GM12878 (cell line): ENCODE data around the gene CANX.
"Not testable (repeated sequence)": the region's sequence is repeated elsewhere in the genome, so short reads cannot be mapped to it uniquely, and the experiment has no call there.

Experiments
- CTCF ChIP-seq, 3 experiments: IDR thresholded peaks in 2 of 3; conservative IDR thresholded peaks in 1 of 3; 2 replicates each; pipeline ENCODE4 v1.5.1; 2011; ENCODE audit warnings: low read depth in 3 of 3, low read length in 3 of 3, mild to moderate bottlenecking in 3 of 3, control low read depth in 2 of 3, moderate library complexity in 2 of 3, inconsistent platforms in 1 of 3, mixed read lengths in 1 of 3; ENCODE audit not compliant: control insufficient read depth in 2 of 3, insufficient read depth in 1 of 3; ENCODE audit errors: extremely low read depth in 1 of 3
- ETV6 ChIP-seq, 2 experiments: fragments of 450-650 bp in 1 of 2; IDR thresholded peaks in 1 of 2; conservative IDR thresholded peaks in 1 of 2; 2 replicates each; pipeline ENCODE4 v1.6.1; 2014; ENCODE audit warnings: antibody characterized with exemption in 1 of 2, borderline replicate concordance in 1 of 2, low read depth in 1 of 2, mild to moderate bottlenecking in 1 of 2, moderate library complexity in 1 of 2
- FOS ChIP-seq: IDR thresholded peaks from 3 replicates; pipeline ENCODE4 v1.6.1; 2011; ENCODE audit warnings: borderline replicate concordance; ENCODE audit not compliant: insufficient read length; ENCODE audit errors: extremely low read depth
- GABPA ChIP-seq: IDR thresholded peaks from 2 replicates; pipeline ENCODE4 v1.6.1; 2014; ENCODE audit warnings: antibody characterized with exemption, low read depth, mild to moderate bottlenecking, inconsistent platforms
- JUND ChIP-seq: IDR thresholded peaks from 2 replicates; pipeline ENCODE4 v1.6.1; 2012; ENCODE audit warnings: low read depth, mild to moderate bottlenecking, low read length, improper control_type of control experiment, moderate library complexity
- KDM1A ChIP-seq: fragments of 200-600 bp; sonication (generic); IDR thresholded peaks from 2 replicates; pipeline ENCODE4 v1.6.1; 2016; ENCODE audit warnings: borderline replicate concordance
- POLR2AphosphoS5 ChIP-seq: IDR thresholded peaks from 2 replicates; pipeline ENCODE4 v1.6.1; 2011; ENCODE audit warnings: mild to moderate bottlenecking, low read length, inconsistent platforms
- RBBP5 ChIP-seq: fragments of 200-600 bp; sonication (generic); conservative IDR thresholded peaks from 2 replicates; pipeline ENCODE4 v1.6.1; 2016

- TF ChIP-seq CTCF (IDR thresholded peaks at IDR 0.05 in 2 of 3, conservative IDR thresholded peaks at IDR 0.05 in 1 of 3; ENCODE audit: control insufficient read depth in 2 of 3, extremely low read depth in 1 of 3, insufficient read depth in 1 of 3, low read depth in 3 of 3, low read length in 3 of 3); FOS; ETV6 (conservative IDR thresholded peaks at IDR 0.05 in 1 of 2, IDR thresholded peaks at IDR 0.05 in 1 of 2; ENCODE audit: borderline replicate concordance in 1 of 2, low read depth in 1 of 2); RBBP5; KDM1A; POLR2AphosphoS5; JUND; GABPA: not testable (repeated sequence)
These were observed 45.6 kb upstream of the CANX start for GRCh38 chr5:179653135-179653534.
